C4-2B (cell line): ENCODE results near the gene CCZ1.
"Not testable (repeated sequence)": the region's sequence is repeated elsewhere in the genome, so short reads cannot be mapped to it uniquely, and the experiment has no call there.

ENCODE experiments used
- CTCF ChIP-seq: fragments of 450-650 bp; conservative IDR thresholded peaks from 2 replicates; pipeline ENCODE4 v1.5.1; 2017; ENCODE audit warnings: mild to moderate bottlenecking
- ZFX ChIP-seq: fragments of 450-650 bp; IDR thresholded peaks from 2 replicates; pipeline ENCODE4 v1.6.1; 2017

GRCh38 chr7:5857041-5857575 lies 41.4 kb upstream of the CCZ1 start:
- TF ChIP-seq CTCF, ZFX: not testable (repeated sequence)
